MCF 10A (cell line): Measurements from ENCODE around the gene PTRH1. TPM values are rescaled to one million over a fixed set of nuclear protein-coding genes. Genes with fewer than 3 reads are reported as not detected.

Source experiments
- BruUV-seq: library from RNA; stranded (reverse); fragments of 400-500 nt; replicated peaks from 2 replicates; lab custom pipeline; 2021; lab: Mats Ljungman, UMichigan
- CTCF ChIA-PET: fragments of 300-600 bp; sonication (Branson Sonifier 250); formaldehyde crosslinking; extraction: SDS; loops from one replicate; lab custom pipeline; 2021; ENCODE audit warnings: antibody characterized with exemption, inconsistent platforms; lab: Yijun Ruan, JAX
- POLR2A ChIA-PET: fragments of 300-600, 350-650 bp; sonication (Branson Sonifier 250); formaldehyde crosslinking; extraction: SDS; loops from one replicate; lab custom pipeline; 2020; ENCODE audit warnings: antibody characterized with exemption, inconsistent platforms; lab: Yijun Ruan, JAX
- DNase-seq: peaks from one replicate; pipeline ENCODE4 v3.0.0-alpha.2; 2018; ENCODE audit not compliant: unreplicated experiment
- H3K27ac Mint-ChIP-seq: one replicate; pipeline ENCODE4 v1.8.0; 2022; ENCODE audit warnings: mild to moderate bottlenecking, low read depth, mixed read lengths; ENCODE audit not compliant: unreplicated experiment
- H3K27me3 Mint-ChIP-seq: one replicate; pipeline ENCODE4 v1.8.0; 2022; ENCODE audit warnings: mixed read lengths; ENCODE audit not compliant: insufficient read depth, unreplicated experiment
- H3K36me3 Mint-ChIP-seq: one replicate; pipeline ENCODE4 v1.8.0; 2022; ENCODE audit warnings: mild to moderate bottlenecking, moderate library complexity, mixed read lengths; ENCODE audit not compliant: insufficient read depth, unreplicated experiment
- H3K4me1 Mint-ChIP-seq: one replicate; pipeline ENCODE4 v1.8.0; 2022; ENCODE audit warnings: mixed read lengths; ENCODE audit not compliant: insufficient read depth, unreplicated experiment
- H3K4me3 Mint-ChIP-seq: one replicate; pipeline ENCODE4 v1.8.0; 2022; ENCODE audit warnings: mild to moderate bottlenecking, moderate library complexity, mixed read lengths; ENCODE audit not compliant: unreplicated experiment
- H3K9me3 Mint-ChIP-seq: one replicate; pipeline ENCODE4 v1.8.0; 2022; ENCODE audit warnings: mixed read lengths; ENCODE audit not compliant: unreplicated experiment
- intact Hi-C: fragments of 100-400 bp; cut with micrococcal nuclease; formaldehyde crosslinking; loops from 2 replicates; pipeline ENCODE4 v1.14.1; 2022
- total RNA-seq: library from RNA; stranded (reverse); gene quantifications from 2 replicates; pipeline ENCODE4 v1.2.3, GENCODE V29; 2022
- TF ChIP-seq, protein P1 (sequence below): fragments of 200-600 bp; IDR thresholded peaks from one replicate; pipeline ENCODE4 v1.8.0; 2022; ENCODE audit warnings: antibody characterized with exemption, mild to moderate bottlenecking; ENCODE audit not compliant: unreplicated experiment

The PTRH1 gene
- total RNA-seq, 1 experiment from 2014 or later: 35.2 TPM

DNA sequence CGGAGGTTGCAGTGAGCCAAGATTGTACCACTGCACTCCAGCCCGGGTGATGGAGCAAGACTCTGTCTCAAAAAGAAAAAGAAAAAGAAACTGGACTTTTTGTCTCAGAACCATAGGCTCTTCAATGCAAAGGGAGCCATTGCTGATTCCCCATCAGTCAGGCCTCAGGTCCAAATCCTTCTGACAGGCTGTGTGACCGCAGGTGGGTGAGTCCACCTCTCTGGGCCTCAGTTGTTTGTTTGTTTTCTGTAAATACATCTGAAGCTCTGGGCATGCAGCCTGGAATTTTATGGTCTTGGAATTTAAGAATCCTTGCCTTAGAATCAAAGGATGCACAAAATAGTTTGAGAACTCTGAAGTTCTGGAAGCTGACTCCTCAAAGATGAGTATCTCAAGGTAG, 40.8 kb upstream of the PTRH1 start:
- Mint-ChIP-seq H3K4me1 (no peaks in the 10 kb centered on the region), H3K9me3 (no peaks in the 10 kb centered on the region), H3K27me3 (peaks cover 34% of the 10 kb centered on the region), H3K4me3 (no peak overlapping the region), H3K36me3 (peaks cover 6% of the 10 kb centered on the region), H3K27ac (no peak overlapping the region)
- TF ChIP-seq, protein P1, sequence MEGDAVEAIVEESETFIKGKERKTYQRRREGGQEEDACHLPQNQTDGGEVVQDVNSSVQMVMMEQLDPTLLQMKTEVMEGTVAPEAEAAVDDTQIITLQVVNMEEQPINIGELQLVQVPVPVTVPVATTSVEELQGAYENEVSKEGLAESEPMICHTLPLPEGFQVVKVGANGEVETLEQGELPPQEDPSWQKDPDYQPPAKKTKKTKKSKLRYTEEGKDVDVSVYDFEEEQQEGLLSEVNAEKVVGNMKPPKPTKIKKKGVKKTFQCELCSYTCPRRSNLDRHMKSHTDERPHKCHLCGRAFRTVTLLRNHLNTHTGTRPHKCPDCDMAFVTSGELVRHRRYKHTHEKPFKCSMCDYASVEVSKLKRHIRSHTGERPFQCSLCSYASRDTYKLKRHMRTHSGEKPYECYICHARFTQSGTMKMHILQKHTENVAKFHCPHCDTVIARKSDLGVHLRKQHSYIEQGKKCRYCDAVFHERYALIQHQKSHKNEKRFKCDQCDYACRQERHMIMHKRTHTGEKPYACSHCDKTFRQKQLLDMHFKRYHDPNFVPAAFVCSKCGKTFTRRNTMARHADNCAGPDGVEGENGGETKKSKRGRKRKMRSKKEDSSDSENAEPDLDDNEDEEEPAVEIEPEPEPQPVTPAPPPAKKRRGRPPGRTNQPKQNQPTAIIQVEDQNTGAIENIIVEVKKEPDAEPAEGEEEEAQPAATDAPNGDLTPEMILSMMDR: no peak
- ChIA-PET POLR2A (interaction anchor here (0.6 kb wide), 1 partner anchor 9 kb away, joined by 6 read pairs; no protein-coding TSS in a partner anchor), CTCF (no interaction called here)
- BruUV-seq: no TSS peak
- intact Hi-C loops: no loop called here
- no peak for DNase-seq

DNA sequence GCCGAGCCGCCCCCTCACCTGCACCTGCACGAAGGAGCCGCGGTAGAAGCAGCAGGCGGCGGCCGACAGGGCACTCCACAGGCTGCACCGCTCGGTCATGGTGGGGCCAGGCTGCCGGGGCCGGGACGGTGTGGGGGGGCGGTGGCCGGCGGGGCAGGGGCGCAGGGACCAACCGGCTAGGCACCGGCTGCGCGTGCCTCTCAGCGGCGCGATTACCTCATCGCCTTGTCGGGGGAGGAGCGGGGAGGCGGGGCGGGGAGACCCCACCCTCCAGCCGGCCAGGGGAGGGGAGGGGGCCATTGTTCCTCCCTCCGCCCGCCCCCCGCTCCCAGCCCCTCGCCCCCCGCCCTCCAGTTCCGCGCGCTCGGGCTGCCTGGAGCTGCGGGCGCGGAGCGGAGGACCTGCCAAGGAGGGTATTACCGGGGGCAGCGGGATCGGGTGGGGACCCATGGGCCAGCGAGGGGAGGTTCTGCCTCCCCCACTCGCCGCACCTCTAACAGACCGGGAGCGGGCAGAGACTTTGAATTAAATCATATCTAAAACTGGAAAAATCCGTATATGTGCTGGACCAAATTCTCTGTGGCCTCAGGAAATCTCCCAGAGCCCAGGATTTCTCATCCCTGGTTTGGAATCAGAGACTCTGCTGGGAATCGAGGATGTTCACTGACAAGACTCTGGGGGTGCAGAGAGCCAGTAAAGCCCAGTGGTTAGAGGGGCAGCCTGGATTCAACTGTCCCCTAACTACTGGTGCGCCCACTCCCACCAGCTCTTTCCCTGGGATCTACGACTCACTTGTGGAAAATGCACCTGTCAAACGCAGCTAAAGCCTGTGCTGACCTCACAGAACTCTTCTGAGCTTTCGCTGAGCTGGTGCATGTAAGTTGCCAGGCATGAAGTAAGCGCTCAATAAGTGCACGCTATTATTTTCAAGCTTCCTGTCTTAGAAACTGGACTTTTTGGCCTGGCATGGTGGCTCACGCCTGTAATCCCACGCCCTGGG, 39.9 kb upstream of the PTRH1 start:
- Mint-ChIP-seq H3K27ac (no peak overlapping the region), H3K4me3 (no peak overlapping the region), H3K9me3 (no peaks in the 10 kb centered on the region), H3K27me3 (peaks cover 43% of the 10 kb centered on the region), H3K36me3 (peaks cover 6% of the 10 kb centered on the region), H3K4me1 (no peaks in the 10 kb centered on the region)
- ChIA-PET CTCF (no interaction called here), POLR2A (no interaction called here)
- DNase-seq: no peak
- TF ChIP-seq, protein P1: no peak
- no TSS peak for BruUV-seq
- intact Hi-C loops: no loop called here

GRCh38 chr9:127754099-127755060, 38.9 kb upstream of the PTRH1 start:
- no peaks in the 10 kb centered on the region for H3K4me1 Mint-ChIP-seq
- POLR2A ChIA-PET: no interaction called here
- CTCF ChIA-PET: interaction anchor here (0.6 kb wide), 1 partner anchor 295 kb away, joined by 3 read pairs; no protein-coding TSS in a partner anchor
- DNase-seq: no peak
- intact Hi-C loops: no loop called here
- H3K9me3 Mint-ChIP-seq: no peaks in the 10 kb centered on the region
- H3K27ac Mint-ChIP-seq: no peak overlapping the region
- H3K4me3 Mint-ChIP-seq: no peak overlapping the region
- TF ChIP-seq, protein P1: no peak
- peaks cover 6% of the 10 kb centered on the region for H3K36me3 Mint-ChIP-seq
- H3K27me3 Mint-ChIP-seq: peaks cover 47% of the 10 kb centered on the region
- no TSS peak for BruUV-seq
